GM13977 (cell line): ENCODE data around the gene RHOA.
A peak's percentile ranks its signal among the peaks of the same experiment; 100 is the strongest.
"Not testable (repeated sequence)": the region's sequence is repeated elsewhere in the genome, so short reads cannot be mapped to it uniquely, and the experiment has no call there.

ENCODE experiments used
- DNase-seq: peaks from one replicate; pipeline ENCODE4 v3.0.0; 2012; ENCODE audit warnings: low spot score
- CTCF ChIP-seq: IDR thresholded peaks from 2 replicates; pipeline ENCODE4 v1.5.1; 2012; ENCODE audit warnings: mild to moderate bottlenecking, control low read depth; ENCODE audit not compliant: insufficient read depth; ENCODE audit errors: extremely low read depth, missing control alignments
- in situ Hi-C: fragments of 300-500 bp; cut with MboI; formaldehyde crosslinking; loops from one replicate; pipeline ENCODE4 v1.12.0; 2022; ENCODE audit warnings: low sequenced_read_pairs, low pct_unique_long_range_greater_than_20kb, mixed read lengths, inconsistent platforms; ENCODE audit not compliant: unreplicated experiment

RHOA gene

GRCh38 chr3:49358217-49358883, 53.4 kb downstream of the RHOA start, which contains the start of gene GPX1:
GPX1 (minus strand) TSS chr3:49358353; CDS start chr3:49358278, 75 bp downstream.
- in situ Hi-C loops = no loop called here
- TF ChIP-seq CTCF = no peak
- DNase-seq = peak; percentile 89

DNA sequence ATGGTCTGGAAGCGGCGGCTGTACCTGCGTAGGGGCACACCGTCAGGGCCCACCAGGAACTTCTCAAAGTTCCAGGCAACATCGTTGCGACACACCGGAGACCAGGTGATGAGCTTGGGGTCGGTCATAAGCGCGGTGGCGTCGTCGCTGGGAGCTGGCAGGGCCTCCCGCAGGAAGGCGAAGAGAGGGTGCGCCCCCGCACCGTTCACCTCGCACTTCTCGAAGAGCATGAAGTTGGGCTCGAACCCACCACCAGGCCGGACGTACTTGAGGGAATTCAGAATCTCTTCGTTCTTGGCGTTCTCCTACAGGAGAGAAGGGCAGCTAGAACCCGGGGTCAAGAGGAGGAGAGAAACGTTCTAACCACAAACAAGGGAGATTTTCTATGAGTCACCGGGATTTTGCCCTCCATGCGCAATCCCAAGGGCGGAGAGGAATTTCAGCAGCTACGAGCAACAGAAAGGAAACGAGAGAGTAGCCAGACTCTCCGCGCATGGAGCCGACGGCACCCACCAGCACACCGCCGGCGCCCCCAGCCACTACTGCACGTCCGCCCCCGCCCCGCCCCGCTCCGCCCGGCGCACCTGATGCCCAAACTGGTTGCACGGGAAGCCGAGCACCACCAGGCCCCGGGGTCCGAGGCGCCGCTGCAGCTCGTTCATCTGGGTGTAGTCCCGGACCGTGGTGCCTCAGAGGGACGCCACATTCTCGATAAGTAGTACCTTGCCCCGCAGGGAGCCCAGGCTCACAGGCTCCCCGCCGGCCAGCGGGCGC, 54.1 kb downstream of the RHOA start:
- in situ Hi-C loops, DNase-seq: not testable (repeated sequence)

DNA sequence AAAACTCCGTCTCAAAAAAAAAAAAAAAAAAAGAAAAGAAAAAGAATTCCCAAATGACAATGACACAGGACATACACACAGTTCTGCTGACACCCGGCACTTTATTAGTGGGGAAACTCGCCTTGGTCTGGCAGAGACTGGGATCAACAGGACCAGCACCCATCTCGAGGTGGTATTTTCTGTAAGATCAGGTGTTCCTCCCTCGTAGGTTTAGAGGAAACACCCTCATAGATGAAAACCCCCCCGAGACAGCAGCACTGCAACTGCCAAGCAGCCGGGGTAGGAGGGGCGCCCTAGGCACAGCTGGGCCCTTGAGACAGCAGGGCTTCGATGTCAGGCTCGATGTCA, 54.7 kb downstream of the RHOA start:
- in situ Hi-C loops, DNase-seq: not testable (repeated sequence)

- no peak for DNase-seq
- in situ Hi-C loops = no loop called here
- no peak for TF ChIP-seq CTCF
These were observed 58.8 kb downstream of the RHOA start for GRCh38 chr3:49352890-49353421.

DNA sequence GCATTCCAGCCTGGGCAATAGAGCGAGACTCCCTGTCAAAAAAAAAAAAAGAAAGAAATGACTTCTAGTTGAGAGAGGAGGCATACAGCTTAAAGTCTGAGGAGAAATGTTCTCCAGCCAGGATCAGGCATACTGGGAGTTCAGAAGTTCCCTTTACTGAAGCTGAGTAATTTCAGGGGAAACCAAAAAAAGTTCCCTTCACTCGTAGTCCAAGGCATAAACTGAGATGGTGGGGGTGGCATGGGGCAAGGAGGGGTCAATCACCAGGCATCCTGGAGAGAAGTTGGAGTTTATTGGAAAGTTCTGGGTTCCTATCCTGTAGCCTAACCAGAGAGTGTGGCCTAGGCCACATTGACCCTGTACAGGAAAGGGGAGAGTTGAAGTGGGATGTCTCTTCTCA, 59.5 kb downstream of the RHOA start:
- no peak for DNase-seq
- TF ChIP-seq CTCF = no peak
- in situ Hi-C loops = no loop called here

GRCh38 chr3:49351521-49352011, 60.2 kb downstream of the RHOA start:
- no peak for DNase-seq
- TF ChIP-seq CTCF = no peak
- in situ Hi-C loops = no loop called here

DNA sequence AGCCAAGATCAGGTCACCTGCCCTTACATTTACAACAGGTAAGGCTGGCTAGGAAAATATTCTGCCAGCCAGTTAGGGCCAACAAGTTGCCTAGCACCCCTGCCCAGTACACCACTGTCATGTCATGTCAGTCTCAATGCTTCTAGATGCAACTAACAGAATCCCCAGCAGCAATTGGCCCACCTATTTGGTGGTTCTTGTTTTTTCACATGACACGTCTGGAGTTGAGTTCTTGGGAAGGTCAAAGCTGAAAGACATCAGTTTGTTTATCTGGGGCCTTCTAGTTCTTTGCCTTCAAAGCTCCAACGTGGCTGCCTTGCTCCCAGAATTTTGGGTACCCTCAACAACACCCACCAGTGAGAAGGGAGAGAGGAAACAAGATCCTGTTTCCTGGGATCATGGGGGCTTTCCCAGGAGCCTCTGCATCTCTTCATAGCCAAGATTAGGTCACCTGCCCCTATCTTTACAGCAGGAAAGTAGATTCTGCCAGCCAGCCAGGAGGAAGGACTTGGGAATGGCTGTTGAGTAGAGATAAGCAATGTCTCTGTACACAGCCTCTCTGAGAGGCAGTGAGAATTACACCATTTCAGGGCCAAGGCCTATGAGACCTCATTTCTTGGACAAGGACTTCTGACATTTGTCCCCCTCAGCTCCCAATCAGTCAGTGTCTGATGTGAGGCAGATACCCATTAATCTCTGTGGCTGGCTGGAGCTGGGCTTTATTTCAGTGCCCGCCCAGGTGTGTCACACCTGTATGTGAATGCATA, 62.2 kb downstream of the RHOA start:
- no peak for TF ChIP-seq CTCF
- in situ Hi-C loops = loop anchor here (10.0 kb wide), 1 partner anchor 85 kb away; no protein-coding TSS in a partner anchor

DNA sequence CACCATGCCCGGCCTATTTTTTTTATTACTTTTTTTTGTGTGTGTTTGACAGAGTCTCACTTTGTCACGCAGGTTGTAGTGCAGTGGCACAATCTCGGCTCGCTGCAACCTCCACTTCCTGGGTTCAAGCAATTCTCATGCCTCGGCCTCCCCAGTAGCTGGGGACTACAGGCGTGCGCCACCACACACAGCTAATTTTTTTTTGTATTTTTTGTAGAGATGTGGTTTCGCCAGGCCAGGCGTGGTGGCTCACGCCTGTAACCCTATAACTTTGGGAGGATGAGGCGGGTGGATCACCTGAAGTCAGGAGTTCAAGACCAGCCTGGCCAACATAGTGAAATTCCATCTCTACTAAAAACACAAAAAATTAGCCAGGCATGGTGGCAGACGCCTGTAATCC, 63.4 kb downstream of the RHOA start:
- in situ Hi-C loops = loop anchor here (10.0 kb wide), 1 partner anchor 86 kb away; no protein-coding TSS in a partner anchor
- not testable (repeated sequence) for DNase-seq

More for the DNA sequence above, 62.2 kb downstream of the RHOA start:
- DNase-seq = no peak
